B cell (primary cell): Measurements from ENCODE around the gene CPSF4L.

Source experiments
- EZH2 ChIP-seq: IDR thresholded peaks from 2 replicates; pipeline ENCODE4 v1.6.1; 2012; ENCODE audit warnings: borderline replicate concordance, low read depth, mild to moderate bottlenecking, moderate library complexity, low read length; ENCODE audit not compliant: insufficient read depth, poor library complexity, severe bottlenecking
- TF ChIP-seq, protein P1 (sequence below): fragments of 200-600 bp; IDR thresholded peaks from one replicate; pipeline ENCODE4 v1.8.0; 2022; ENCODE audit warnings: antibody characterized with exemption, mild to moderate bottlenecking

- TF ChIP-seq, protein P1, sequence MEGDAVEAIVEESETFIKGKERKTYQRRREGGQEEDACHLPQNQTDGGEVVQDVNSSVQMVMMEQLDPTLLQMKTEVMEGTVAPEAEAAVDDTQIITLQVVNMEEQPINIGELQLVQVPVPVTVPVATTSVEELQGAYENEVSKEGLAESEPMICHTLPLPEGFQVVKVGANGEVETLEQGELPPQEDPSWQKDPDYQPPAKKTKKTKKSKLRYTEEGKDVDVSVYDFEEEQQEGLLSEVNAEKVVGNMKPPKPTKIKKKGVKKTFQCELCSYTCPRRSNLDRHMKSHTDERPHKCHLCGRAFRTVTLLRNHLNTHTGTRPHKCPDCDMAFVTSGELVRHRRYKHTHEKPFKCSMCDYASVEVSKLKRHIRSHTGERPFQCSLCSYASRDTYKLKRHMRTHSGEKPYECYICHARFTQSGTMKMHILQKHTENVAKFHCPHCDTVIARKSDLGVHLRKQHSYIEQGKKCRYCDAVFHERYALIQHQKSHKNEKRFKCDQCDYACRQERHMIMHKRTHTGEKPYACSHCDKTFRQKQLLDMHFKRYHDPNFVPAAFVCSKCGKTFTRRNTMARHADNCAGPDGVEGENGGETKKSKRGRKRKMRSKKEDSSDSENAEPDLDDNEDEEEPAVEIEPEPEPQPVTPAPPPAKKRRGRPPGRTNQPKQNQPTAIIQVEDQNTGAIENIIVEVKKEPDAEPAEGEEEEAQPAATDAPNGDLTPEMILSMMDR: no peak
- no peak for TF ChIP-seq EZH2
Measured at GRCh38 chr17:73214851-73215250, 46.8 kb downstream of the CPSF4L start.
